VCaP (cell line): Measurements from ENCODE around the gene KRTAP10-8.
"Not testable (repeated sequence)": the region's sequence is repeated elsewhere in the genome, so short reads cannot be mapped to it uniquely, and the experiment has no call there.

Experiments
- H3K27ac ChIP-seq: fragments of 450-650 bp; 2 replicates; pipeline ENCODE4 v1.5.1; 2017
- TF ChIP-seq, protein P1 (sequence below): fragments of 450-650 bp; conservative IDR thresholded peaks from 2 replicates; pipeline ENCODE4 v1.5.1; 2017; ENCODE audit warnings: mild to moderate bottlenecking, moderate library complexity

KRTAP10-8 gene

DNA sequence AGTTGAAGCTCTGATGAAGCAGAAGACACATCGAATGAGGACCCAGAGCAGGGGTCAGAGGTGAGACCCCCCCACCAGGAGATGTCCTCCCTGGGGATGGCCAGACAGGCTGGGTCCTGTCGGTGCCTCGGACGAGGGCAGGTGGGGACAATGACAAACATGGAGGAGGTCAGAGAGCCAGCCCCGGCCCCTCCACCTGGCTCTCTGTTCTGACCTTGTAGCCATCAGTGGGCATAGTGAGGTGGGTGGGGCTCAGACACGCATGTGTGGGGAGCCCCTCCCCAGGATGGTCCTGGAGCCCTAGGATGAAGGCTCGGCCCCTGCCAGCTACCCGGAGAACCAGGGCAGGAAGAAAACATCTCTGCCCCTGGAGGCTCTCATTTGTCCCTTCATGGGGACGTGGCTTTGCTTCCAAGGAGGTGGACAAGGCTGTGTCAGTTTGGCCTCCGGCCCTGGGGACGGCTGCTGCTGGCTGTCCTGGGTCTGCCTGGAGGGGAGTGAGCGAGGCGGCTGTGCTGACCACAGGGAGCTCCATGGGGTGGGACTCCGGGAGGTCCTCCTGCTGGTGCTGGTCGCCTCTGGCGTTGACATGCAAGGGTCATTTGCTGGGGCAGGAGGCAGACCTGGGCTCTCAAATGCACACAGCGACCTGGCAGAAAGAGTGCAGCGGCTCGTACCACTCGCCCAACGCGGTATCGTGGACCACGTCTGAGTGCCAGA, 22.1 kb upstream of the KRTAP10-8 start:
- TF ChIP-seq, protein P1, sequence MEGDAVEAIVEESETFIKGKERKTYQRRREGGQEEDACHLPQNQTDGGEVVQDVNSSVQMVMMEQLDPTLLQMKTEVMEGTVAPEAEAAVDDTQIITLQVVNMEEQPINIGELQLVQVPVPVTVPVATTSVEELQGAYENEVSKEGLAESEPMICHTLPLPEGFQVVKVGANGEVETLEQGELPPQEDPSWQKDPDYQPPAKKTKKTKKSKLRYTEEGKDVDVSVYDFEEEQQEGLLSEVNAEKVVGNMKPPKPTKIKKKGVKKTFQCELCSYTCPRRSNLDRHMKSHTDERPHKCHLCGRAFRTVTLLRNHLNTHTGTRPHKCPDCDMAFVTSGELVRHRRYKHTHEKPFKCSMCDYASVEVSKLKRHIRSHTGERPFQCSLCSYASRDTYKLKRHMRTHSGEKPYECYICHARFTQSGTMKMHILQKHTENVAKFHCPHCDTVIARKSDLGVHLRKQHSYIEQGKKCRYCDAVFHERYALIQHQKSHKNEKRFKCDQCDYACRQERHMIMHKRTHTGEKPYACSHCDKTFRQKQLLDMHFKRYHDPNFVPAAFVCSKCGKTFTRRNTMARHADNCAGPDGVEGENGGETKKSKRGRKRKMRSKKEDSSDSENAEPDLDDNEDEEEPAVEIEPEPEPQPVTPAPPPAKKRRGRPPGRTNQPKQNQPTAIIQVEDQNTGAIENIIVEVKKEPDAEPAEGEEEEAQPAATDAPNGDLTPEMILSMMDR, result no peak
- H3K27ac ChIP-seq, result no peak overlapping the region

DNA sequence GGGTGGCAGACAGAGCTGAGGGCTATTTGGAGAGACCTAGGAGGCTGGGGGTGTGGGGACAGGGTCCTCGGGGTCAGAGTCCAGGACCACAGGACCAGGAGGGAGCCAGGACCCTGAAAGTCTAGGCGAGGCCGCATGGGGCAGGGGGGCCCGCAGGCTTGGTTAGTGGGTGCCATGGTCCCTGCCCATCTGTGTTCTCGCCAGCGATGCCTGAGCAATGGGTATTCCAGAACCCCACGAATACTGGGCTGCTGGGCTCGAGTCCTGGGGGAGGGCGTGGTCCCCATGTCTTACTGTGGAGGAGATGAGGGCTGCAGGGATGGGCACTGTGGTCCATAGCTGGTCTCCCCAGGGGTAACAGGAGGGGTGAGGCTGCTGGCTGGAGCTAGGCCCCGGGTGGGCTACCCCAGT, 21.6 kb upstream of the KRTAP10-8 start:
- TF ChIP-seq, protein P1, result no peak
- no peak overlapping the region for H3K27ac ChIP-seq

DNA sequence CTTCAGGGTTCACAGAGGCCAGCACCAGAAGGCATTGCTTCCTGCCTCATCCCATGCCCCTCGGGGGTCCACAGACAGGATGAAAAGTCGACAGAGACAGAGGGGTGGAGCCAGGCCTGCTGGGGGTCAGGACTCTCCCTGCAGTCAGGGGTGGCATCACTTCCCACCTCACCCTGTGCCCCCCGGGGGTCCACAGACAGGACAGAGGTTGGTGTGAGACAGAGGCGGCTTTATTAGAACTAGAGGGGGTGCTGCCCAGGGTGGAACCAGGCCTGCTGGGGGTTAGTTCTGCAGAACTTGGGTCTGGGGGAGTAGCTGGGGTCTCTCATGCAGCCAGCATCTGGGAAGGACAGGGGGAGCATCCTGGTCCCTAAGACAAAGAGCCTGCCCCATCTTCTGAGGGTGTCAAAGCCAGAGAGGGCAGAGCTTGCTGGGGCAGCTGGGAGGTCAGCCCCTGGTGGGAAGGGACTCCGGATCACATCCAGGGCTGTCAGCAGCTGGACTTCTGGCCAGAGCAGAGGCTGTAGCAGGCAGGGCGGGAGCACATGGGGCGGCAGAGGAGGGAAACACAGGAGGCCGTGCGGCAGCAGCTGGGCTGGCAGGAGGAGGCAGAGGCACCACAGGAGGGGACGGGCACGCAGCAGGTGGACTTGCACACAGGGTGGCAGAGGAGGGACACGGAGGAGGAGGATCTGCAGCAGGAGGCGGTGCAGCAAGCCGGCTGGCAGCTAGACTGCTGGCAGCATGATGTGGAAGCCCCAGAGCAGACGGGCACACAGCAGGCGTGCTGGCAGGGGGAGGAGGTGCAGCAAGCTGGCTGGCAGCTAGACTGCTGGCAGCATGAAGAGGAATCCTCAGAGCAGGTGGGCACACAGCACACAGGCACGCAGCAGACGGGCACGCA, 20.7 kb upstream of the KRTAP10-8 start:
- H3K27ac ChIP-seq, result not testable (repeated sequence)

DNA sequence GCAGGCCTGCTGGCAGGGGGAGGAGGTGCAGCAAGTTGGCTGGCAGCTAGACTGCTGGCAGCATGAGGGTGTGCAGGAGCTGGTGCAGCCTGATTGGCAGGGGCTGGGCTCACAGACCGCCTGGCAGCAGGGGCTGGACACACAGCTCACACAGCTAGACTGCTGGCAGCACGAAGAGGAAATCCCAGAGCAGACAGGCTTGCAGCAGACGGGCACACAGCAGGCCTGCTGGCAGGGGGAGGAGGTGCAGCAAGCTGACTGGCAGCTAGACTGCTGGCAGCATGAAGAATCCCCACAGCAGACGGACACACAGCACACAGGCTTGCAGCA, 20.1 kb upstream of the KRTAP10-8 start:
- H3K27ac ChIP-seq, result not testable (repeated sequence)

DNA sequence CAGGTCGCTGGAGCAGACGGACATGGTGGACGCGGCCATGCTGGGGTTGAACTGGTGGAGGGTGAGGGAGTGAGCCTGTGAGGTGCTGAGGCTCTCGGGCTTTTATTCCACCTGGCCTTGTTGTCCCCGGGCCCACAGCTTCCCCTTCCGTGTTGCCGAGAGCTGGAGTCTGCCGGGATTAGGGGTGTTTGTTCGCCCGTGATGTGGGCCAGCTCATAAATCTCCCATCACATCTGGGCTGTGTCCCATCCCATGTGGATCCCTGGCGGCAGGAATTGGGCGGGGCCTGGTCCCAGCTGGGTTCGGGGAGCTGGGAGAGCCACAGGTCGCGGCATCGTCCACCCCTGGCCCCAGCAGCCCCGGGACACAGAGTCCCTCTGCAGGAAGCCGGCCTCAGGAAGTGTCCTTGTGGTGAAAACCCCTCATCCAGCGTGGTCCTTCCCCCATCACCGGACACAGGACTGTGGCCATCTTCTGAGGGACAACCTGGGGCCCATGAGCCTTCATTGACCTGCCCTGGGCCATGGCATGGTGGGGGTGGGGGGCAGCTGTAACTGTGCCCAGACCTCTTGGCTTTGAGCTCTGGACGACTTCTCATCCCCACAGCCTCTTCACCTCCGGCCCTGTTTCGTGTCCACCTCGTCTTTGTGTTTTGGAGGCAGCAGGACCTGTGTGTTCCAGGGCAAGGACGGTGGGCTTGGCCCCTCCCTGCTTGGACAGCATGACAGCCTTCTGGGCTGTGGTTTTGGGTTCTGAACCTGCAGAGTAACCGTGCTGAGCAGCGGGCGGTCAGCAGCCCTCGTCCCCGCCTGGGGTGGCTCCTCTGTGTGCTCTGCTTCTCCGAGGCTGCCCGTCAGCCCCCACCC, 19.2 kb upstream of the KRTAP10-8 start, which contains the start of gene KRTAP10-6:
Gene KRTAP10-6 (minus strand): TSS at position 60 of the 866 bp plus-strand sequence. CDS start 21 bp downstream, at position 39.
- TF ChIP-seq, protein P1, result no peak
- H3K27ac ChIP-seq, result no peak within 1 kb of the TSS

DNA sequence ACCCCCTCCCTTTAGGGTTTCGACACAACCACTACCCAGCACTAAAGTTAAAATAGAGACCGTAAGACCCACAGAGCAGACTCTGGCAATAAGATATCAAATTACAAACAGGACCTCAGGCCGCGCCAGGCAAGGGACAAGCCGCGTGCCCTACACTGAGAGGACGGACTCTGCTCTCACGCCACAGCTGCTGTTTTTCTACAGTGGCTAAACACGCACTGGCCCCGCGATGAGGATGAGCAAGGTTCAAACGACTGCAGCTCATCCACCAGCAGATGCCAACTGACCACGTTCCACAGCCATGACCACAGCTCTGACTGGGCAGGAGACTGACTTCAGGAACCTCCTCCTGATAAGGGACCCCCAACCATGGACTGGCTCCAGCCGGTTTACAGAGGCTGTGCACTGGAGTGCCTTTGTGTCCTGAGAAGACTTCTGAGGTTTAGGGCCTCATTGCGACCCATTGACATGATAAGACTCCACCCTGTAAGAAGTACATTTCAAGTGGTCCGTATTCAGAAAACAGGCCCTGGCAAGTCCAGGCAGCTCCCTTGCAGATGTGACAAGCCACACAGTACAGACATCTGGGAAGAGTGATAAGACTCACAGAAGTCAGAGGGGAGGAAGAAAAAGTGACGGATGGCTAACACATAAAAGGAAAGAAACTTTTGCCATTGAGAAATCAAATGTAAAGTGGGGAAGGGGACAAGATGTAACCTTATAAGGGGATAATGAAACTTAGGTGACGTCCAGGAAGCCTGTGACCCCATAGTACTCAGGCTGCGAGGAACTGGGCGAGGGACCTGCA, 18.1 kb upstream of the KRTAP10-8 start:
- TF ChIP-seq, protein P1, result no peak
- H3K27ac ChIP-seq, result no peak overlapping the region

- TF ChIP-seq, protein P1, result no peak
Measured at GRCh38 chr21:44594406-44594916, 17.4 kb upstream of the KRTAP10-8 start.

More at GRCh38 chr21:44594406-44594916, 17.4 kb upstream of the KRTAP10-8 start:
- no peak overlapping the region for H3K27ac ChIP-seq
